ENCODE measurements around the gene LGI1.

LGI1 gene

GRCh38 chr10:93757801-93758507 is at the start of gene LGI1:
TSS of gene LGI1 (plus strand) at chr10:93757936. CDS start at chr10:93758145, 209 bp downstream.
- DNase-seq: no peak

GRCh38 chr10:93710333-93710909 is 47.3 kb upstream of the LGI1 start:
- no peak for DNase-seq

GRCh38 chr10:93711891-93712290 is 45.8 kb upstream of the LGI1 start:
- DNase-seq: no peak

DNA sequence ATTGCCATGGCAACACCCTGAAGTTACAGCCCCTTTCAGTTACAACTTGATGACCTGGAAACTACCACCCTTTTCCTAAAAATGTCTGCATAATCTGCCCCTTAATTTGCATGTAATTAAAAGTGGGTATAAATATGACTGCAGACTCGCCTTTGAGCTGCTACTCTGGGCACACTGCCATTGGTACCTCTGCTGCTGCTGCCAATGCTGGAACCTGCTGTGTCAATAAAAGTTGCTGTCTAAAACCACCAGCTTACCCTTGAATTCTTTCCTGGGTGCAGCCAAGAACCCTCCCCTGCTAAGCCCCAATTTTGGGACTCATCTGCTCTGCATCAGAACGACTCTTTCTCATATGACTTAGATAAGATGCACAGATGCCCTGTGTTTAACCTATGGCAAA is 45.1 kb upstream of the LGI1 start:
- no peak for DNase-seq

- no peak for DNase-seq
These were observed 42.4 kb upstream of the LGI1 start for GRCh38 chr10:93715345-93715744.

DNA sequence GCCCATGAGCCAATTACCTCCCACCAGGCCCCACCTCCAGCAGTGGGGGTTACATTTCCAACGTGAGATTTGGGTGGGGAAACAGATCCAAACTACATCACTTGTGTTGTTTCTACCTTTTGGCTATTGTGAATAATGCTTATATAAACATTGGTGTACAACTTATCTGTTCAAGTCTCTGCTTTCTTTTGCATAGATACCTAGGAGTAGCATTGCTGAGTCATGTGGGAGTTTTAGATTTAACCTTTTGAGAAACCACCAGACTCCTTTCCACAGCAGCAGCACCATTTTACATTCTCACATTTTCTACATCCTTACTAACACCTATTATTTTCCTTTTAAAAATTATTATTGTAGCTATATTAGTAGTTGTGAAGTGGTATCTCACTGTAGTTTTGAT is 41.0 kb upstream of the LGI1 start:
- no peak for DNase-seq

- no peak for DNase-seq
These were observed 38.6 kb upstream of the LGI1 start for GRCh38 chr10:93718937-93719725.

DNA sequence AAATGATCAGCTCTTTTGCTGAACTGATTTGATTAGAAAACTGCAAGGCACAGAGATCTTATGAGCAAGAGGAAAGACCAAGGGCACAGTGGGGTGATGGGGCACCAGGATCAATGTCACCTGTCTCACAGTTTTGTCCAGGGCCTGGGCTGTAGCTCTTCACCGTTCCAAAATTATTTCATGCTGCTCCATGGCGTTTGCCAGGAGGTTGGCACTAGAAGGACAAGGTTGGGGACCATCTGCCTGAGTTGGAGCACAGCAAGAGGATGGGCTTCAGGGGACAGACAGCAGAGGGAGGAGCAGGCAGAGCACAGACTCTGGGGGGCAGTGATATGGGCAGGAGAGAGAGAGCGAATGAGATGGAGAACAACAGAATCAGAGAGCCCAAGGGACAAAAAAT is 37.8 kb upstream of the LGI1 start:
- no peak for DNase-seq

DNA sequence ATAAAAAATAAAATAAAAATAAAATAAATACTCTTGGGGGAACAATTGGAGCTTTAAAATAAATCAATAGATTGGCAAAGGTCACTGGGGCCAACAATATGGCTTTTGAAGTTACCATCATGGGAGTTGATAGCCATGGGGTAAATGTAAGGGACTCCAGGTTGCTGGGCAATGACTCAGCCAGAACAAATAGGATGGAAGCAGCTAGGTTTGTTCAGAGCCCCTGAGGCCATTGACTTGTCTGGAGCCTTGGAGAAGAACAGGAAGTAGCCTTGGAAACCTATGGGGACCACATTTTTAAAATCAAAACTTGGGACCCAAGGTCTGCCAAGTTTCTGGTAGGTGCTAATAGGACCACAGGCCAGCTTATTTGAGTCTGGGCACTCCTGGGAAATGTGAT is 35.2 kb upstream of the LGI1 start:
- no peak for DNase-seq

DNA sequence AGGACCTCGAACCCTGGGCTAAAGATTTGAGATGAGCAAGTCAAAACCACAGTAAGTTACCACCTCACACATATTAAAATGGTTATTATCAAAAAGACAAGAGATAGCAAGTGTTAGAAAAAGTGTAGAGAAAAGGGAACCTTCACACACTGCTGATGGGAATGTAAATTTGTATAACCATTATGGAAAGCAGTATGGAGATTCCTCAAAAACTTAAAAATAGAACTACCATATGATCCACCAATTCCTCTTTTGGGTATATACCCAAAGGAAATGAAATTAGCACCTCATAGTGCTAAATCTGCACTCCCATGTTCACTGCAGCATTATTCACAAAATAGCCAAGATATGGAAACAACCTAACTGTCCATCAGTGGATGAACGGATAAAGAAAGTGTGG is 34.6 kb upstream of the LGI1 start:
- no peak for DNase-seq

- DNase-seq: no peak
These were observed 31.7 kb upstream of the LGI1 start for GRCh38 chr10:93726024-93726423.

DNA sequence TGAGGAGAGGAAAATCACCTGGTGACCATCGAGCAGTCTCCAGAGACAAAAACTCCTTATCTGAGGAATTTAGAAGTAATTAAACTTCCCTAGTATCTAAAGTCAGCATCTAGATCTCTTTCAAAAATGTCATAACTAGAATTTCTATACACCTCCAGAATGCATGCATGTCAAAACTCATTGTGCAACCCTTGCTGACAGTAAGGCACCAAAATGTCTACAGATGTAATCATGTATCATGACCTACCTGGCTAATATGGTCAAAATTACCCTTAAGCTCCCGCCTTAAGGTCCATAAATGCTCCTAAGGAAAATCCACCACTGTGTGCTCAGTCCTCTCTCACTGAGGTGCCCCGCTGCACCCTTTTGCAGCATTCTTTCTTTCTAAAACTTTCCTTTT is 16.4 kb upstream of the LGI1 start:
- DNase-seq: no peak

DNA sequence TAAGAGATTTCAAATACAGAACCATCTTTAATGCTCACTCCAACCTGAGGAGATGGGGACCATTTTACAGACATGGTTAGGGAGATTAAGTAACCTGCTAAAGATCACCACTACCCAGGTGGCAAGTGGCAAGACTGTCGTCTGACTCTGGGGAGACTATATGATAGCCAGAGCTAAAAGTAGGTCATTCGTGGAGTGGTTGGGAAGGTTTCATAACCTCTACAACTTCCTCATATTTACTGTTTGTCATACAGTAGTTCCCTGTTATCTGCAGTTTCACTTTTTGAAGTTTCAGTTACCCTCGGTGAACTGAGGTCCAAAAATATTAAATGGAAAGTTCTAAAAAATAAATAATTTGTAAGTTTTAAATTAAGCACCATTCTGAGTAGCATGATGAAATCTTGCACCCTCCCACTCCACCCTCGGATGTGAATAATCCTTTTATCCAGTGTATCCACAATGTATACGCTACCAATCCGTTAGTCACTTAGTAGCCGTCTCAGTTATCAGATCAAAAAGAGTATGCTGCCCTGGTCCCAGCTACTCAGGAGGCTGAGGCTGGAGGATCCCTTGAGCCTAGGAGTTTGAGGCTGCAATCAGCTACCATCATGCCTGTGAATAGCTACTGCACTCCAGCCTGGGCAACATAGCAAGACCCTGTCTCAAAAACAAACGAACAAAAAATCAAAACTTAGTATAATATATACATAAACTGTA is 14.9 kb upstream of the LGI1 start:
- no peak for DNase-seq

DNA sequence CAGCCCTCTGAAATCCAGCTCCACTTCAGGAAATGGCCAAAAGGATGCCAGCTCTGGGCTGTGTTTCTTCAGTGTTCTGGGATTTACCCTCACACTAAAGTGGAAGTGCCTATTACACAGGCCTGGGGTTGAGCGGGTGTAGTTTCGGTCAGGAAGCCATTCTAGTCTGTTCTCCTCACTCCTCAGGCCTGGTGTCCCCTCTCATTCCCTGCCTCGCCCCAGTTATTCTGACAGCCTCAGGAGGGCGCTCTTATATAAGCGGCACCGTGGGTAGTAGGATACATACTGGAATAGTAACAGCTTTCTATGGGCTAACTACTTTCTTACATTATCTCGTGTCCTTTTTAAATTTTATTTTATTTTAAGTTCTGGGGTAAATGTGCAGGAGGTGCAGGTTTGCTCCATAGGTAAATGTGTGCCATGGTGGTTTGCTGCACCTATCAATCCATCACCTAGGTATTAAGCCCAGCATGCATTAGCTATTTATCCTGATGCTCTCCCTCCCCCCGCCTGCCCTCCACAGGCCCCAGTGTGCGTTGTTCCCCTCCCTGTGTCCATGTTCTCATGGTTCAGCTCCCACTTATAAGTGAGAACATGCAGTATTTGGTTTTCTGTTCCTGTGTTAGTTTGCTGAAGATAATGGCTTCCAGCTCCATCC is 12.2 kb upstream of the LGI1 start:
- no peak for DNase-seq

- no peak for DNase-seq
These were observed 10.9 kb upstream of the LGI1 start for GRCh38 chr10:93746844-93747284.

GRCh38 chr10:93749218-93749799 is 8.4 kb upstream of the LGI1 start:
- no peak for DNase-seq

DNA sequence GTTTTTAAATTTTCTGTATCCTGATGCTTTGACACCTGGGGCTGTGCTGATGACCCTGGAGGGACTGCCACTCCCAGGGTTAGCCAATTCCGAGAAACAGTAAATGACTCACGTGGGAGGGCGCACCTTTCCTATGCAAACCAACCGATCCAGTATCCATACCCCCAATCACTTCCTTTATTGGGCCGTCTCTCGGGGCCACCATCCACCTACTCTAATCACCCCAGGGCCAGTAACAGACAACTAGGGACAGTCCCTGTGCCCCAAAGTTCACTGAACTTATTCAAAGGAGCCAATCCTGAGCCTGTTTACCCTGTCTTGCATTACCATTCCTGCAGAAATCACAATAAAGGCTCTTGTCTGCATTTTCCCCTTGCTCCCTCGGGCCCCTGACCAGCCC is 6.6 kb upstream of the LGI1 start:
- no peak for DNase-seq

DNA sequence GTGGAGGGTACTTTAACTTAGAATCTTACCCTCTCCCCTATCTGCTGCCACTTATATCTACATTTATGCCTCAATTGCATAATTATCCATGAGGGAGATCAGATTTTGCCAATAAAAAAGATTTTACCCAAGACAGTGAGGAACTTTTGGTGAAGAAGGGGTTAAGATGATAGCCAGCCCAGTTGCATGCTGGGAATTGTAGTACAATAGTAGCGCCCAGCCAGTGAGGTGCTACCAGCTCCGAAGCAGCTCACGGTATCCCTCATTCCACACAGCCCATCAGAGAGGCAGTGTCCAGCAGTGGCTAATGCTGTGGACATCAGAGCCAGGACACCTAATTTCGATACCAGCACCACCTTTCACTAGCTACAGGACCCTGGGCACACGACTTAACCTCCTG is 5.9 kb upstream of the LGI1 start:
- no peak for DNase-seq

DNA sequence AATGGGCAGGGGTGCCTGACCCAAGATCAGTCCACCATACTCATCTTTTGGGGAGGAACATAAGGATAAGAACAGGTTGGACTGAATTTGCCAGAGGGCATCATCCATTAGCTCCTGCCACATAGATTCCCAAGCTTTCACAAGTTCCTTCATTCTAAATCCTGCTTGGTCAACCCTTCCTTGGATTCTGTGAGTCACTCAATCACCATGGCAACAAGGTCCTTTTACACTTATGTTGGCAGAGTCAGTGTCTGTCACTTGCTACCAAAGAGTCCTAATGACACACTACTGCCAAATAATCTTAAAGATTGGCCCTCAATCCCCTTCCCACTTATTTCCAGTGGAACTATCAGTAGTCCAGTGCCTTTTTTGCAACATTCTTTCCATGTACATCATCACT is 5.0 kb upstream of the LGI1 start:
- no peak for DNase-seq

DNA sequence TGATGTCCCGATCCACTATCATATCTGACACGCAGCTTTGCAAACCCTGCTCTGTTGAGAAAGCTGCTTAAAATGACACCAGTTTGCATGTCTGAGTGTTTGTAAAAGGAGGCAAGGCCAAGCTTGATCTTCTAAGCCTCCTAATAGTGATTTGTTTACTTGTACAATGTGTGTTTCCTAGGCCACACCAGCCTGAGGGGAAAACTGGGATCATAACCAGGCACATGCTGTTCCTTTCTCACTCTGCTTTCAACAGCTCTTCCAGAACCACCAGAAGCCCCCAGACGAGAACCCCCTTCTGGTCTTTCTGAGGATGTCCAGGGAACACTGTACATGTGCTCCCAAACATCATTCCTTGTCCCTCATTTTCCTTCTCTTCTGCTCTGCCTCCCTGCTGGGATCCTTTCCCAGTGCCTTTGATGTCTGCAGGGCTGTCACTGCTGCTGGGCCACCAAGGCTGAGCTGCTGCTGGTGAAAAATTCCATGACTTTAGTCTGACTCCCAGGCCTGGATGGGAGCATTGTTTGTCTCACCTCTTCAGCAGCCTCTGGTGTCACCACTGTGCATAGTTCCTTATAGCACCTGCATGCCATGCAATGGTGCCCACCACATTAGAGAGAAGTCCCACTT is 4.0 kb upstream of the LGI1 start:
- DNase-seq: no peak

- no peak for DNase-seq
These were observed 3.0 kb upstream of the LGI1 start for GRCh38 chr10:93754761-93755160.

Data from NCI-H774 (cell line).